A673 (cell line): ENCODE data around the gene DSCAML1.

Source experiments
- EZH2 ChIP-seq: fragments of 200-600 bp; sonication (generic); IDR thresholded peaks from 2 replicates; pipeline ENCODE4 v1.6.1; 2017; ENCODE audit warnings: borderline replicate concordance, low read depth, mild to moderate bottlenecking, mixed read lengths, antibody characterized with exemption, low read length; ENCODE audit not compliant: poor library complexity, severe bottlenecking
- TF ChIP-seq, protein P1 (sequence below): fragments of 300-800, 200-600 bp; sonication (generic); conservative IDR thresholded peaks from 2 replicates; pipeline ENCODE4 v1.5.1; 2017; ENCODE audit warnings: low read depth, mild to moderate bottlenecking, antibody characterized with exemption, low read length, moderate library complexity, mixed read lengths

DNA sequence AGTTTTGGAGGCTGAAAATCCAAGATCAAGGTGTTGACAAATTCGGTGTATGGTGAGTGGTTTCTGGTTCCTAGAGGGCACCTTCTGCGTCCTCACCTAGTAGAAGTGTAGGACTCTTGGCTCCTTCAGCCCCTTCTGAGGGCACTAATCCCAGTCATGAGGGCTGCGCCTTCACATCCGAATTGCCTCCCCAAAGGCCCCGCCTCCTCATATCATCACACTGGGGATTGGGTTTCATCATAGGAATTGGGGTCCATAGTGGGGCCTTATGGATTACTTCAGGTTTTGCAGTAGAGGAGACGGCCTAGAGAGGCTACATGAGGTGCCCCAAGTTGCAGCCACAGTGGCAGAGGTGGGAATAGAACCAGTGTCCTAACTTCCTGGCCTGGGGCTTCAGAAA is 382.3 kb downstream of the DSCAML1 start:
- TF ChIP-seq, protein P1, sequence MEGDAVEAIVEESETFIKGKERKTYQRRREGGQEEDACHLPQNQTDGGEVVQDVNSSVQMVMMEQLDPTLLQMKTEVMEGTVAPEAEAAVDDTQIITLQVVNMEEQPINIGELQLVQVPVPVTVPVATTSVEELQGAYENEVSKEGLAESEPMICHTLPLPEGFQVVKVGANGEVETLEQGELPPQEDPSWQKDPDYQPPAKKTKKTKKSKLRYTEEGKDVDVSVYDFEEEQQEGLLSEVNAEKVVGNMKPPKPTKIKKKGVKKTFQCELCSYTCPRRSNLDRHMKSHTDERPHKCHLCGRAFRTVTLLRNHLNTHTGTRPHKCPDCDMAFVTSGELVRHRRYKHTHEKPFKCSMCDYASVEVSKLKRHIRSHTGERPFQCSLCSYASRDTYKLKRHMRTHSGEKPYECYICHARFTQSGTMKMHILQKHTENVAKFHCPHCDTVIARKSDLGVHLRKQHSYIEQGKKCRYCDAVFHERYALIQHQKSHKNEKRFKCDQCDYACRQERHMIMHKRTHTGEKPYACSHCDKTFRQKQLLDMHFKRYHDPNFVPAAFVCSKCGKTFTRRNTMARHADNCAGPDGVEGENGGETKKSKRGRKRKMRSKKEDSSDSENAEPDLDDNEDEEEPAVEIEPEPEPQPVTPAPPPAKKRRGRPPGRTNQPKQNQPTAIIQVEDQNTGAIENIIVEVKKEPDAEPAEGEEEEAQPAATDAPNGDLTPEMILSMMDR, result no peak
- no peak for TF ChIP-seq EZH2
